ENCODE measurements around the gene ACSF3.

The ACSF3 gene

GRCh38 chr16:89107203-89107582 lies 13.5 kb downstream of the ACSF3 start:
- no peak for DNase-seq (ENCODE audit: extremely low read depth, insufficient read length)
- H3K36me3 ChIP-seq (ENCODE audit: control insufficient read depth, insufficient read depth, low read length): peaks cover 41% of the 10 kb centered on the region
- H3K4me3 ChIP-seq (replicated peaks; ENCODE audit: low read depth, low read length): no peak overlapping the region
- TF ChIP-seq CTCF (IDR thresholded peaks at IDR 0.05; ENCODE audit: insufficient read depth, low read length, poor library complexity, severe bottlenecking): no peak
- H3K27me3 ChIP-seq (replicated peaks; ENCODE audit: control insufficient read depth, insufficient read depth, low read length): no peaks in the 10 kb centered on the region

GRCh38 chr16:89108416-89108815 lies 14.8 kb downstream of the ACSF3 start:
- DNase-seq (ENCODE audit: extremely low read depth, insufficient read length): no peak
- Histone ChIP-seq H3K27me3 (replicated peaks; ENCODE audit: control insufficient read depth, insufficient read depth, low read length) (no peaks in the 10 kb centered on the region), H3K4me3 (replicated peaks; ENCODE audit: low read depth, low read length) (no peak overlapping the region), H3K36me3 (ENCODE audit: control insufficient read depth, insufficient read depth, low read length) (peaks cover 37% of the 10 kb centered on the region)
- no peak for TF ChIP-seq CTCF (IDR thresholded peaks at IDR 0.05; ENCODE audit: insufficient read depth, low read length, poor library complexity, severe bottlenecking)

- H3K36me3 ChIP-seq (ENCODE audit: control insufficient read depth, insufficient read depth, low read length): peaks cover 31% of the 10 kb centered on the region
- no peak for TF ChIP-seq CTCF (IDR thresholded peaks at IDR 0.05; ENCODE audit: insufficient read depth, low read length, poor library complexity, severe bottlenecking)
These were observed 17.0 kb downstream of the ACSF3 start for GRCh38 chr16:89110641-89111040.

GRCh38 chr16:89111263-89111662 lies 17.6 kb downstream of the ACSF3 start:
- Histone ChIP-seq H3K27me3 (replicated peaks; ENCODE audit: control insufficient read depth, insufficient read depth, low read length) (no peaks in the 10 kb centered on the region), H3K36me3 (ENCODE audit: control insufficient read depth, insufficient read depth, low read length) (peaks cover 28% of the 10 kb centered on the region), H3K4me3 (replicated peaks; ENCODE audit: low read depth, low read length) (no peak overlapping the region)
- DNase-seq (ENCODE audit: extremely low read depth, insufficient read length): no peak
- no peak for TF ChIP-seq CTCF (IDR thresholded peaks at IDR 0.05; ENCODE audit: insufficient read depth, low read length, poor library complexity, severe bottlenecking)

More at GRCh38 chr16:89110641-89111040, 17.0 kb downstream of the ACSF3 start:
- Histone ChIP-seq H3K27me3 (replicated peaks; ENCODE audit: control insufficient read depth, insufficient read depth, low read length) (no peaks in the 10 kb centered on the region), H3K4me3 (replicated peaks; ENCODE audit: low read depth, low read length) (no peak overlapping the region)
- DNase-seq (ENCODE audit: extremely low read depth, insufficient read length): no peak

GRCh38 chr16:89112377-89113151 lies 18.9 kb downstream of the ACSF3 start:
- TF ChIP-seq CTCF (IDR thresholded peaks at IDR 0.05; ENCODE audit: insufficient read depth, low read length, poor library complexity, severe bottlenecking): no peak
- Histone ChIP-seq H3K4me3 (replicated peaks; ENCODE audit: low read depth, low read length) (no peak overlapping the region), H3K36me3 (ENCODE audit: control insufficient read depth, insufficient read depth, low read length) (peaks cover 30% of the 10 kb centered on the region), H3K27me3 (replicated peaks; ENCODE audit: control insufficient read depth, insufficient read depth, low read length) (no peaks in the 10 kb centered on the region)
- no peak for DNase-seq (ENCODE audit: extremely low read depth, insufficient read length)
